Liver (tissue), 3 donors: ENCODE results near the gene ADGRD1.

Source experiments
- ATF3 ChIP-seq: IDR thresholded peaks from 2 replicates; pipeline ENCODE4 v1.6.1; 2016; ENCODE audit warnings: antibody characterized with exemption
- CTCF ChIP-seq: fragments of 150-350 bp; IDR thresholded peaks from 2 replicates; pipeline ENCODE4 v1.5.1; 2017; ENCODE audit warnings: improper control_type of control experiment, low read depth, low read length; ENCODE audit not compliant: missing input control
- EGR1 ChIP-seq, 2 donors: IDR thresholded peaks; 2 replicates each; pipeline ENCODE4 v1.6.1; 2016 to 2018; ENCODE audit warnings: antibody characterized with exemption in 2 of 2, low read depth in 2 of 2
- FOXA2 ChIP-seq: IDR thresholded peaks from 2 replicates; pipeline ENCODE4 v1.6.1; 2016; ENCODE audit warnings: antibody characterized with exemption
- JUND ChIP-seq, 2 donors: IDR thresholded peaks; 2 replicates each; pipeline ENCODE4 v1.6.1; 2016; ENCODE audit warnings: antibody characterized with exemption in 2 of 2
- MAX ChIP-seq: IDR thresholded peaks from 2 replicates; pipeline ENCODE4 v1.6.1; 2016; ENCODE audit warnings: antibody characterized with exemption
- NR2F2 ChIP-seq: IDR thresholded peaks from 2 replicates; pipeline ENCODE4 v1.6.1; 2016; ENCODE audit warnings: antibody characterized with exemption
- RAD21 ChIP-seq, 2 donors: IDR thresholded peaks; 2 replicates each; pipeline ENCODE4 v1.6.1; 2016; ENCODE audit warnings: antibody characterized with exemption in 2 of 2, mild to moderate bottlenecking in 2 of 2
- REST ChIP-seq: IDR thresholded peaks from 2 replicates; pipeline ENCODE4 v1.6.1; 2016; ENCODE audit warnings: antibody characterized with exemption, mild to moderate bottlenecking
- RXRA ChIP-seq, 2 donors: IDR thresholded peaks; 2 replicates each; pipeline ENCODE4 v1.6.1; 2017 to 2018; ENCODE audit warnings: antibody characterized with exemption in 2 of 2, mild to moderate bottlenecking in 1 of 2
- SP1 ChIP-seq: IDR thresholded peaks from 2 replicates; pipeline ENCODE4 v1.6.1; 2018; ENCODE audit warnings: antibody characterized with exemption, mild to moderate bottlenecking
- YY1 ChIP-seq: IDR thresholded peaks from 2 replicates; pipeline ENCODE4 v1.6.1; 2016; ENCODE audit warnings: antibody characterized with exemption, mild to moderate bottlenecking
- ZBTB33 ChIP-seq: IDR thresholded peaks from 2 replicates; pipeline ENCODE4 v1.6.1; 2016; ENCODE audit warnings: antibody characterized with exemption
- donor health status: healthy.
- donor health status: healthy.

- TF ChIP-seq CTCF (no peak), ZBTB33 (no peak), YY1 (no peak), RXRA (IDR thresholded peaks at IDR 0.05) (no peak), ATF3 (no peak), REST (no peak), RAD21 (IDR thresholded peaks at IDR 0.05) (no peak), NR2F2 (no peak), EGR1 (IDR thresholded peaks at IDR 0.05; ENCODE audit: low read depth in 2 of 2) (no peak), JUND (IDR thresholded peaks at IDR 0.05) (no peak), MAX (no peak), SP1 (no peak), FOXA2 (no peak)
Observed at GRCh38 chr12:130956456-130957303, 3.0 kb downstream of the ADGRD1 start.
